Nephron (organoid): ENCODE data around the gene GPD1.

ENCODE experiments used
- H3K27ac Mint-ChIP-seq, 3 experiments: 2 replicates each; pipeline ENCODE4 v1.8.0; 2020; ENCODE audit warnings: mixed read lengths in 3 of 3, mild to moderate bottlenecking in 2 of 3, moderate library complexity in 1 of 3
- H3K27me3 Mint-ChIP-seq: 2 replicates; pipeline ENCODE4 v1.8.0; 2021; ENCODE audit warnings: low read depth, mild to moderate bottlenecking, moderate library complexity, mixed read lengths
- H3K36me3 Mint-ChIP-seq: 2 replicates; pipeline ENCODE4 v1.8.0; 2020; ENCODE audit warnings: low read depth, mixed read lengths
- H3K4me1 Mint-ChIP-seq: 2 replicates; pipeline ENCODE4 v1.8.0; 2020; ENCODE audit warnings: mixed read lengths
- H3K4me3 Mint-ChIP-seq, 3 experiments: 2 replicates each; pipeline ENCODE4 v1.8.0; 2020; ENCODE audit warnings: mild to moderate bottlenecking in 3 of 3, mixed read lengths in 3 of 3, moderate library complexity in 2 of 3
- H3K9me3 Mint-ChIP-seq: 2 replicates; pipeline ENCODE4 v1.8.0; 2020; ENCODE audit warnings: mixed read lengths
- TF ChIP-seq, protein P1 (sequence below), 3 experiments: fragments of 200-600 bp; sonication (generic); IDR thresholded peaks; one replicate each; pipeline ENCODE4 v1.5.0; 2021; ENCODE audit warnings: antibody characterized with exemption in 3 of 3; ENCODE audit not compliant: unreplicated experiment in 3 of 3

GPD1 gene

DNA sequence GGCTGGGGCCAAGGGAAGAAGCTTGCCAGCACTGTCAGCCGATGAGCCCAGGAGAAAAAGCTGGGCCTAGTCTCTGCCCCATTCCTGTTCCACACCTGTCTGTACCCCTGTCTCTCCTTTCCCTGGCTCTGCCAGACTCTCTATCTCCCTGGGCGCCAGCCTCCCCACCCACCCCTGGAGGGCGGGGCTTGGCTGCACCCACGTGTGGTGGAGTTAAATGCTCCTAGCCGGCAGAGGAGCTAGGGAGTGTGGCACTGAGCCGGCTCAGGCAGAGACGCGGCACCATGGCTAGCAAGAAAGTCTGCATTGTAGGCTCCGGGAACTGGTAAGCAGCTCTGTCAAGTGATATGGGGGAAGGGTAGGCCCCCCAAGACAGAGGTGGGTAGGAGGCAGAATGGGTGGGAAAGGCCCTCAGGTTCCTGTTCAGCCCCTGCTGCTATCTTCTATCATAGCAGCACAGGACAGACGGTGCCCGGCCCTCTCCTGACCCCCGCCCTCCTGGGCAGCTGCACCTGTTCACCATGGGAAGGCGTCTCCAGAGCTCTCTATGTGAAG is at the start of gene GPD1:
Gene GPD1 (plus strand): TSS at position 242 of the 555 bp plus-strand sequence. CDS start 43 bp downstream, at position 285.
- peak within 1 kb of the TSS; percentile 71 to 89 (median 71) for H3K27ac Mint-ChIP-seq
- peaks cover 48% of the 10 kb centered on the region for H3K4me1 Mint-ChIP-seq
- H3K4me3 Mint-ChIP-seq: peak within 1 kb of the TSS; percentile 32 to 67 (median 60)
- H3K9me3 Mint-ChIP-seq: no peaks in the 10 kb centered on the region
- TF ChIP-seq, protein P1, sequence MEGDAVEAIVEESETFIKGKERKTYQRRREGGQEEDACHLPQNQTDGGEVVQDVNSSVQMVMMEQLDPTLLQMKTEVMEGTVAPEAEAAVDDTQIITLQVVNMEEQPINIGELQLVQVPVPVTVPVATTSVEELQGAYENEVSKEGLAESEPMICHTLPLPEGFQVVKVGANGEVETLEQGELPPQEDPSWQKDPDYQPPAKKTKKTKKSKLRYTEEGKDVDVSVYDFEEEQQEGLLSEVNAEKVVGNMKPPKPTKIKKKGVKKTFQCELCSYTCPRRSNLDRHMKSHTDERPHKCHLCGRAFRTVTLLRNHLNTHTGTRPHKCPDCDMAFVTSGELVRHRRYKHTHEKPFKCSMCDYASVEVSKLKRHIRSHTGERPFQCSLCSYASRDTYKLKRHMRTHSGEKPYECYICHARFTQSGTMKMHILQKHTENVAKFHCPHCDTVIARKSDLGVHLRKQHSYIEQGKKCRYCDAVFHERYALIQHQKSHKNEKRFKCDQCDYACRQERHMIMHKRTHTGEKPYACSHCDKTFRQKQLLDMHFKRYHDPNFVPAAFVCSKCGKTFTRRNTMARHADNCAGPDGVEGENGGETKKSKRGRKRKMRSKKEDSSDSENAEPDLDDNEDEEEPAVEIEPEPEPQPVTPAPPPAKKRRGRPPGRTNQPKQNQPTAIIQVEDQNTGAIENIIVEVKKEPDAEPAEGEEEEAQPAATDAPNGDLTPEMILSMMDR (IDR thresholded peaks at IDR 0.05; ENCODE audit: unreplicated experiment in 3 of 3): no peak
- H3K36me3 Mint-ChIP-seq: peaks cover 27% of the 10 kb centered on the region
- no peaks in the 10 kb centered on the region for H3K27me3 Mint-ChIP-seq

DNA sequence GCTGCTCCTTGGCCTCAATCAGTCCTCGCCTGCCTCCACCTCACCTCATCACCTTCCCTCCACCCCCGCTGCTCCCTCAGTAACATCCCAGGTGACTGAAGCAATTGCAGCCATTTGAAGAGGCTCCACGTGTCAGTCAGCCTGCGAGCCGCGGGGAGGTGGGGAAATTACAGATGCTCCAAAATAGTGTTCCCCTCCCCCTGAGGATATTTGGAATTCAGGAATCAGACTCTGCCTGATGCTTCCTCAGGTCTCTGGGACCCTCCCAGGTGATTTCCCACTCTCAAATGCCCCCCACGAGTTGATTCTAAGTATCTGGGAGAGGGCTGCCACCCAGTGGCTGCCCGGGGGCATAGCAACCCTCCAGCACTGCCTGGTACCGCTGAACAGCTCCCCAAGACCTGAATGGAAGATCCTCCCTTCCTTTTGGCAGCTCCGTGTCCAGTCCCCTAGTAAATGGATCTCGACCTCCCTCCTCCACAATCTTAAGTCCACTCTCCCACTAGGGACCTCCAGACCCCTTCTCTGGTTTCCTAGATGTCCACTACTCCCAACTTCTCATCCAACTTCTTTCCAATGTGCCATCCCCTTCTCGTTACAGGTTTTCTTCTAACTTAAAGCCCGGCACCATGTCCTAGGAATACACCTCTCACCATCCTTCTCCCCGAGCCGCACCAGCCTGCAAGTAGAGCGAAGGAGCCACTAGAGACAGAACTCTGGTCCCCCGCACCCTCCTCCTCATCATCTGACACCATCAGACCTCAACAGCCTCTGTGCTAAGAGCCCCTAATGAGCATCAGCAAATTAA is 47.8 kb upstream of the GPD1 start:
- H3K27me3 Mint-ChIP-seq: peaks cover 63% of the 10 kb centered on the region
- H3K36me3 Mint-ChIP-seq: no peaks in the 10 kb centered on the region
- peaks cover 21% of the 10 kb centered on the region for H3K4me1 Mint-ChIP-seq
- no peaks in the 10 kb centered on the region for H3K9me3 Mint-ChIP-seq
- H3K27ac Mint-ChIP-seq: no peak overlapping the region
- peak overlapping the region; percentile 48 to 84 (median 59) for H3K4me3 Mint-ChIP-seq
- TF ChIP-seq, protein P1 (IDR thresholded peaks at IDR 0.05; ENCODE audit: unreplicated experiment in 3 of 3): peak; percentile 93 to 98 (median 94)

DNA sequence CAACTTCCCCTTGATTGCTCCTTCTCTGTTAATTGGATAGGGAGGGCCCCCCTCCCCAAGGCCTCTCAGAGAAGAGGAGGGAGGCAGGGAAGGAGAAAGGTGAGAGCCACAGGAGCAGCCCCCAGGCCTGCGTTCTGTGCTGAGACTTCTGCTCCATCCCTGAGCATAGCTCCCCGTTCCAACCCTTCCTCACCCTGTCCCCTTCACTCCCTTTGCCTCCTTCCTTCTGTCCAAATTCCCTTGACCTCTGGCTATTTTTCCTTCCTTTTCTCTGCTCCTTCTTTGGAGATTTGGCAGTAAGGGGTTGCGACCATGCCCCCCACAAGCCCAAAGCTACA is 47.2 kb upstream of the GPD1 start:
- Mint-ChIP-seq H3K36me3 (no peaks in the 10 kb centered on the region), H3K9me3 (no peaks in the 10 kb centered on the region), H3K4me1 (peaks cover 18% of the 10 kb centered on the region), H3K4me3 (peak overlapping the region; percentile 84 to 93 (median 92)), H3K27ac (peak overlapping the region in 2 of 3 experiments; percentile 4 to 64), H3K27me3 (peaks cover 61% of the 10 kb centered on the region)
- TF ChIP-seq, protein P1 (IDR thresholded peaks at IDR 0.05; ENCODE audit: unreplicated experiment in 3 of 3): no peak

DNA sequence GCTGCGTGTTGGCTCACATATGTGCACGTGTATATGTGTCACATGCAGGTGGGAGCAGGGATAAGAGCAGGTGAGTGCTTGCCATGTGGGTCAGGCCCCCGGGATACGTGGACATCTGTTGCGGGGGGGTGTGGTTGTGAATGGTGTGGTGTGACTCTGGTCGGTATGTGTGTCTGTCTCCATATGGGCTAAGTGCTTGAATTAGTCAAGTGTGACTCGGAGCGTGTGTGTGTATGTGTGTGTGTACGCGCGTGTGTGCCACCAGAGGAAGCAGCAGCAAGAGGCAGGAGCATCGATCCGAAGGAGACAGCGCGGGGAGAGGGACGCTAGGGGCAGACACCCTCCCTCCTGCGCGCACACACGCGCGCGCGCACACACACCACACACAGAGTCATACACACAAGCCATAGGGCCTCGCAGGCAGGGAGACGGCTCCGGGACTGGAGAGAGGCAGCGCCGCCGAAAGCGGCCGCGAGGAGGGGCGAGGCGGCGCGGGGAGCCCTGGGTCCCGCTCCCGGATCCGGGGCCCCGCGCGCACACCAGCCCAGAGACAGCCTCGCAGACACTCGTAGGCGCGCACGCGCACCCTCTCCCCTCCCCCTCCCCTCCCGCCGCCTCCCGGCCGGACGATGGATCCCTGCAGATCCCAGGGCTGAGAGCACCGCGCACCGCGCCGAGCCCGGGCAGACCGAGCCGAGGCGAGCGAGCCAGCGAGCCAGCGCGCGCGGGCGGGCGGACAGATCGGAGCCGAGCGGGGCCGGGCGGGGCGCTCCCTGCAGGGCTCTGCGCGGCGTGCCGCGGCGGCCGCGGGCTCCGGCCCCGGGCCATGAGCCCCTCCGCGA is 46.6 kb upstream of the GPD1 start, which contains the start of gene ASIC1:
Gene ASIC1 (plus strand): TSS at position 597 of the 842 bp plus-strand sequence. CDS start 1,171 bp downstream, outside the sequence.
- H3K9me3 Mint-ChIP-seq: no peaks in the 10 kb centered on the region
- H3K27me3 Mint-ChIP-seq: peaks cover 62% of the 10 kb centered on the region
- no peaks in the 10 kb centered on the region for H3K36me3 Mint-ChIP-seq
- TF ChIP-seq, protein P1 (IDR thresholded peaks at IDR 0.05; ENCODE audit: unreplicated experiment in 3 of 3): peak; percentile 14 to 29 (median 25)
- peak within 1 kb of the TSS; percentile 84 to 93 (median 92) for H3K4me3 Mint-ChIP-seq
- H3K27ac Mint-ChIP-seq: peak within 1 kb of the TSS; percentile 4 to 64 (median 12)
- H3K4me1 Mint-ChIP-seq: peaks cover 18% of the 10 kb centered on the region

DNA sequence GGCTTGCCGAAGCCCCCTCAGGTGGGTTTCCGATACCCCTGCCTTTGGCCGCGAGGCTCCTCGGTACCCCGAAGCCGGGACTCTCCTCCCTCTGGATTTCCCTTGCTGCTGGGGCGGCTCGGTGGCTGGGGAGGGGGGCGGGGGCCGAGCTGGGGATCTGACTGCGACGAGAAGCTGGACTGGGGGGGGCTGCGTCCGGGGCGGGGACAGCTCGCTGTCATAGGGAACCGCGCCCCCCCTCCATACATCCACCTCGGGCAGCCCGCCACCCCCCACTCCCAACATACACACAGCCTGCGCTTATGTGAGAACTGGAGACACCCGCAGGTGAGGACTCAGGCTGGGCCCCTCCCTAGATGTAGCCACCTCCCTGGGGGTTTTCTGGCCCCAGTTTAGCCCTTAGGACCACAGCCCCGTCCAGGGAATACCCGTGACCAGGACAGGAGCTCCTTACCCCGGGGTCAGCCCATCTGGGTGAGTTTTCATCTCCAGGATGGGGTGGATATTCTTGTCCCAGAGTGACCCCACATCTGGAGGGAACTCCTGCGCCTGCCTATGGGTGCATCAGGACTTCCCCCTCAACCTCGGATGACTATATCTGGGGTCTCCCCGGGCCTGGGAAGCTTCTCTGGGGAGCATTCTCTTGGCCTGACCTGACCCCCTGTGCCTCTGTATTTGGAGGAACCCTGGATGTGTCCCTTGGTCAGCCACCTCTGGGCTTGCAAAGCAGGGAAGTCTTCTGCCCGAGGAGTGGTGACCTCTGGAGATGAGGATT is 45.7 kb upstream of the GPD1 start:
- Mint-ChIP-seq H3K27ac (no peak overlapping the region), H3K36me3 (no peaks in the 10 kb centered on the region), H3K4me1 (peaks cover 22% of the 10 kb centered on the region), H3K27me3 (peaks cover 59% of the 10 kb centered on the region), H3K4me3 (peak overlapping the region; percentile 74 to 84 (median 77)), H3K9me3 (no peaks in the 10 kb centered on the region)
- TF ChIP-seq, protein P1 (IDR thresholded peaks at IDR 0.05; ENCODE audit: unreplicated experiment in 3 of 3): no peak
